Mammary epithelial cell (primary cell): ENCODE data around the gene LIMCH1.

Experiments
- EZH2 ChIP-seq: IDR thresholded peaks from 2 replicates; pipeline ENCODE4 v1.6.1; 2012; ENCODE audit warnings: low read length, inconsistent platforms, borderline replicate concordance
- TF ChIP-seq, protein P1 (sequence below), 2 donors: IDR thresholded peaks in 1 of 2; conservative IDR thresholded peaks in 1 of 2; 2 replicates each; pipeline ENCODE4 v1.5.1; 2011 to 2012; ENCODE audit warnings: inconsistent platforms in 2 of 2, low read length in 2 of 2, mild to moderate bottlenecking in 2 of 2, control low read depth in 1 of 2, low read depth in 1 of 2; ENCODE audit not compliant: insufficient read depth in 1 of 2; ENCODE audit errors: extremely low read depth in 1 of 2

DNA sequence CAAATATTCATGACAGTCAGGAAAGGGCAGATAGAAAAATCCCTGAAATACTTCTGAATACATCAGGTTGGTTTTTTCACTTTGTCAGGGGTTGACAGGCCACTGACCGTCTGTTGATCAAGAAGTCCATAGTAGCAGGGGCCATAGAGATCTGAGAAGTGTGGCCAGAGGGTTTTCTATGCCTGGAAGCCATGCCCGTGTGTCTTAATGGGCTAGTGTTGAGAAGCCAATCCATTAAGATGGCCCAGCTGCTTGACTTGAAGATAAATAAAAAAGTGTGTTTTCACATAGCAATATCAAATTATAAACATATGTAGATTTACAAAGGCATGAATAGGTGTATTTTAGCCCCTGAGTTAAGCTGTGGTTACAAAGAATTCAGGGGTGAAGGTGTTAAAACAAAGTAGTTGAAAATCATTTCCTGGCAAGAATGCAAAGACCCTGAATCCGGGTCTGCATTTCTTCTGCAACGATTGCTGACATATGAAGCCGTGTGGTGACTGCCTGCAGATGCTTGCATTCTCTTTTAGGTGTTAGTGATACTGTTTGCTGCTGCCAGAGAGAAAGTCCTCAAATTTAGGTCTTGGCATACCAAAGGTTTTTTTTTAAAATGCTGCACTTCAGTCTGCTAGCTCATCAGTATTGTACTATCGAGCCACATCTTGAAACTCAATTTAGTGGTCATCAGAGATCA lies 9.3 kb upstream of the LIMCH1 start:
- TF ChIP-seq, protein P1, sequence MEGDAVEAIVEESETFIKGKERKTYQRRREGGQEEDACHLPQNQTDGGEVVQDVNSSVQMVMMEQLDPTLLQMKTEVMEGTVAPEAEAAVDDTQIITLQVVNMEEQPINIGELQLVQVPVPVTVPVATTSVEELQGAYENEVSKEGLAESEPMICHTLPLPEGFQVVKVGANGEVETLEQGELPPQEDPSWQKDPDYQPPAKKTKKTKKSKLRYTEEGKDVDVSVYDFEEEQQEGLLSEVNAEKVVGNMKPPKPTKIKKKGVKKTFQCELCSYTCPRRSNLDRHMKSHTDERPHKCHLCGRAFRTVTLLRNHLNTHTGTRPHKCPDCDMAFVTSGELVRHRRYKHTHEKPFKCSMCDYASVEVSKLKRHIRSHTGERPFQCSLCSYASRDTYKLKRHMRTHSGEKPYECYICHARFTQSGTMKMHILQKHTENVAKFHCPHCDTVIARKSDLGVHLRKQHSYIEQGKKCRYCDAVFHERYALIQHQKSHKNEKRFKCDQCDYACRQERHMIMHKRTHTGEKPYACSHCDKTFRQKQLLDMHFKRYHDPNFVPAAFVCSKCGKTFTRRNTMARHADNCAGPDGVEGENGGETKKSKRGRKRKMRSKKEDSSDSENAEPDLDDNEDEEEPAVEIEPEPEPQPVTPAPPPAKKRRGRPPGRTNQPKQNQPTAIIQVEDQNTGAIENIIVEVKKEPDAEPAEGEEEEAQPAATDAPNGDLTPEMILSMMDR (conservative IDR thresholded peaks at IDR 0.05 in 1 of 2, IDR thresholded peaks at IDR 0.05 in 1 of 2; ENCODE audit: extremely low read depth in 1 of 2, insufficient read depth in 1 of 2, low read depth in 1 of 2, low read length in 2 of 2), result no peak
- no peak for TF ChIP-seq EZH2
